ENCODE measurements around the gene AIFM3.

Gene AIFM3

GRCh38 chr22:20980523-20980922 is 13.5 kb downstream of the AIFM3 start:
- Histone ChIP-seq H3K4me1 (ENCODE audit: control insufficient read depth, insufficient read depth, low read length) (peaks cover 30% of the 10 kb centered on the region), H3K9me3 (ENCODE audit: control insufficient read depth, low read length) (peaks cover 10% of the 10 kb centered on the region), H3K4me3 (ENCODE audit: low read length) (no peak overlapping the region), H3K36me3 (ENCODE audit: control insufficient read depth, insufficient read depth, low read length, severe bottlenecking) (peaks cover 4% of the 10 kb centered on the region), H3K27me3 (replicated peaks; ENCODE audit: control insufficient read depth, insufficient read depth, low read length) (peaks cover 10% of the 10 kb centered on the region), H3K9ac (ENCODE audit: low read length) (no peak overlapping the region)
- DNase-seq (ENCODE audit: low read depth) = no peak

GRCh38 chr22:20980938-20981722 is 14.1 kb downstream of the AIFM3 start:
- Histone ChIP-seq H3K9ac (ENCODE audit: low read length) (peak overlapping the region; percentile 97), H3K4me3 (ENCODE audit: low read length) (peak overlapping the region; percentile 98), H3K4me1 (ENCODE audit: control insufficient read depth, insufficient read depth, low read length) (peaks cover 30% of the 10 kb centered on the region), H3K9me3 (ENCODE audit: control insufficient read depth, low read length) (peaks cover 10% of the 10 kb centered on the region), H3K27me3 (replicated peaks; ENCODE audit: control insufficient read depth, insufficient read depth, low read length) (peaks cover 4% of the 10 kb centered on the region), H3K36me3 (ENCODE audit: control insufficient read depth, insufficient read depth, low read length, severe bottlenecking) (peaks cover 10% of the 10 kb centered on the region)
- no peak for DNase-seq (ENCODE audit: low read depth)

DNA sequence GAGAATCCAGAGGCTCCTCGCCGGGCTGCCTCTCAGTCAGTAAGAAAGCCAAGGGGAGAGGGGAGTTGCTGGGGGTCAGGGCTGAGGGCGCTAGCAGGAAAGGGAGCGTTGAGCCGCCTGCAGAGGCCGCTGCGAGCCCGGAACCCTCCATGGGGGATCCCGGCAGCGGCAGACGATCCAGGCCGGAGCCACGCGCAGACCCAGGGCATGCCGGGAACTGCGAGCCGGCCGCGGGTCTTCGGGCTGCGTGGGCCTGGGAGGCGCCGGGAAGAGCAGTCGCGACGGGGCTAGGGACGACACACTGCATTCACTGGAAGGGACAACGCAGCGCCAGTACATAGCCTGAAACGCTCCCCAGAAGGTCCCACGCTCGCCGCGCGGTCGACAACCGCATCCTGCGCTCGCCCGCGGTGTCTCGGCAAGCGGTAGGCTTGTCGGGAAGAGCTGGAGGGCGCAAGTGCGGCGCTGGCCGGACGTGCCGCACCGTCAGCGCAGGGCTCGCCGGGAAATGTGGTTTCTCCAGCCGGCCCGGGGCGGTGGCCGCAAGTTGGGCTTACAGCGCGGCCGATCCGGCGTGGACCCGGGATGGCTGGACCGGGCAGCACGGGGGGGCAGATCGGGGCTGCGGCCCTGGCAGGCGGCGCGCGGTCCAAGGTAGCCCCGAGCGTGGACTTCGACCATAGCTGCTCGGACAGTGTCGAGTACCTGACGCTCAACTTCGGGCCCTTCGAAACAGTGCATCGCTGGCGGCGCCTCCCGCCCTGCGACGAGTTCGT is 14.9 kb downstream of the AIFM3 start, which contains the start of gene LZTR1:
LZTR1 (plus strand) TSS at position 511 of the 776 bp plus-strand sequence; CDS start at position 586, 75 bp downstream.
- H3K27me3 ChIP-seq (replicated peaks; ENCODE audit: control insufficient read depth, insufficient read depth, low read length) = no peaks in the 10 kb centered on the region
- peaks cover 17% of the 10 kb centered on the region for H3K36me3 ChIP-seq (ENCODE audit: control insufficient read depth, insufficient read depth, low read length, severe bottlenecking)
- peak; percentile 95 for DNase-seq (ENCODE audit: low read depth)
- peak within 1 kb of the TSS; percentile 98 for H3K4me3 ChIP-seq (ENCODE audit: low read length)
- peaks cover 30% of the 10 kb centered on the region for H3K4me1 ChIP-seq (ENCODE audit: control insufficient read depth, insufficient read depth, low read length)
- H3K9me3 ChIP-seq (ENCODE audit: control insufficient read depth, low read length) = peaks cover 10% of the 10 kb centered on the region
- H3K9ac ChIP-seq (ENCODE audit: low read length) = peak within 1 kb of the TSS; percentile 97

GRCh38 chr22:20982563-20982882 is 15.5 kb downstream of the AIFM3 start:
- Histone ChIP-seq H3K9me3 (ENCODE audit: control insufficient read depth, low read length) (peaks cover 10% of the 10 kb centered on the region), H3K9ac (ENCODE audit: low read length) (peak overlapping the region; percentile 97), H3K36me3 (ENCODE audit: control insufficient read depth, insufficient read depth, low read length, severe bottlenecking) (peaks cover 21% of the 10 kb centered on the region)

DNA sequence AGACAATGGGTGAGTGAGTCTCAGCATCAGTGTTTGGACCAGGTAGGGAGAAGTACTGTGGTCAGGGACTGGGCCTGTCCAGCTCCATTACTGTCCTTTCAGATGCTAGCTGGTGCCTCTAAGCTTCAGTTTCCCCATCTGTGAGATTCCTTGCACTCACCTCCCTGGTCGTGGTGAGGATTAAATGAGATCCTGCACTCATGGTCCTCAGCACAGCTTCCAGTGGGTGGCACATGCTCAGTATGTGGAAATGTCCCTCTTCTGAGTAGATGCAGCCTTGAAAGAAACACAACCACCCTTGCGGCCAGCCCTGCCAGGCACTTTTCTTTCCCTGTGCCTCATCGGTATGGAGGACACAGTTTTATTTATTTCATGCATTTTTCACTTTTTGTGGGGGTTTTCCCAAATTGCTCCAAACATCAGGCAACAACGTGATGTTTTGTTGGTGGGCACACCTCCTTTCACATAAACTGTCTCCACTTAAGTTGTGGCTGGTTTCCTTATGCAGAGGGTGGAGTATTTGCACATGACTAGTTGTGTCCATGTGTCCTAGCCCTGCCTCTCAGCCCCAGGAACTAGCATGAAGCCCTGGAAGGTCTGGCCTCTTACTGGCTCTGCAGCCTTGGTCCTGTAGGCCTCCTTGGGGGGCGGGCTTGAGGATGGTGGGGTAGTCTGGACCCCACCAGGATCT is 16.2 kb downstream of the AIFM3 start:
- H3K9ac ChIP-seq (ENCODE audit: low read length) = peak overlapping the region; percentile 97
- peak; percentile 32 for DNase-seq (ENCODE audit: low read depth)
- H3K4me3 ChIP-seq (ENCODE audit: low read length) = peak overlapping the region; percentile 98
- H3K4me1 ChIP-seq (ENCODE audit: control insufficient read depth, insufficient read depth, low read length) = peaks cover 30% of the 10 kb centered on the region
- no peaks in the 10 kb centered on the region for H3K27me3 ChIP-seq (replicated peaks; ENCODE audit: control insufficient read depth, insufficient read depth, low read length)
- peaks cover 28% of the 10 kb centered on the region for H3K36me3 ChIP-seq (ENCODE audit: control insufficient read depth, insufficient read depth, low read length, severe bottlenecking)
- peaks cover 9% of the 10 kb centered on the region for H3K9me3 ChIP-seq (ENCODE audit: control insufficient read depth, low read length)

More at GRCh38 chr22:20982563-20982882, 15.5 kb downstream of the AIFM3 start:
- H3K27me3 ChIP-seq (replicated peaks; ENCODE audit: control insufficient read depth, insufficient read depth, low read length) = no peaks in the 10 kb centered on the region
- H3K4me1 ChIP-seq (ENCODE audit: control insufficient read depth, insufficient read depth, low read length) = peaks cover 30% of the 10 kb centered on the region
- DNase-seq (ENCODE audit: low read depth) = no peak
- peak overlapping the region; percentile 98 for H3K4me3 ChIP-seq (ENCODE audit: low read length)

DNA sequence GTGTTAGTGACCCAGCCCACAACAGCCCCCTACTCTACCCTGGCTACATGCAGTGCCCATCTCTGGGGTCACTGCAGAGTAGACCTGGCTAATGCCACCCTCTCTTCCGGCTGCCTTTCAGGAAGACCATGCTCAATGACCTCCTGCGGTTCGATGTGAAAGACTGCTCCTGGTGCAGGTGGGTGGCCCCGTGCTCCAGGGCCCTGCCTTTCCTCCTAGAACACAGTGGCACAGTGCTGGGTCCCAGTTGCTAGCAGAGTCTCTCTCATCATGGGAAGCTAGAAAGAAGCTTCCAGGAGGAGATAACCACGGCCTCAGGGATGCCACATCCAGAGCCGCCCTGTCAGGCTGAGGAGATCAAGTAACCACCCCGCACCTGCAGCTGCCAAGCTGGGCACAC is 18.7 kb downstream of the AIFM3 start:
- Histone ChIP-seq H3K9ac (ENCODE audit: low read length) (no peak overlapping the region), H3K36me3 (ENCODE audit: control insufficient read depth, insufficient read depth, low read length, severe bottlenecking) (peaks cover 42% of the 10 kb centered on the region), H3K9me3 (ENCODE audit: control insufficient read depth, low read length) (no peaks in the 10 kb centered on the region), H3K4me3 (ENCODE audit: low read length) (no peak overlapping the region), H3K4me1 (ENCODE audit: control insufficient read depth, insufficient read depth, low read length) (peaks cover 21% of the 10 kb centered on the region), H3K27me3 (replicated peaks; ENCODE audit: control insufficient read depth, insufficient read depth, low read length) (no peaks in the 10 kb centered on the region)
- no peak for DNase-seq (ENCODE audit: low read depth)

GRCh38 chr22:20986365-20986764 is 19.3 kb downstream of the AIFM3 start:
- H3K27me3 ChIP-seq (replicated peaks; ENCODE audit: control insufficient read depth, insufficient read depth, low read length) = no peaks in the 10 kb centered on the region
- peaks cover 49% of the 10 kb centered on the region for H3K36me3 ChIP-seq (ENCODE audit: control insufficient read depth, insufficient read depth, low read length, severe bottlenecking)
- H3K4me3 ChIP-seq (ENCODE audit: low read length) = no peak overlapping the region
- H3K4me1 ChIP-seq (ENCODE audit: control insufficient read depth, insufficient read depth, low read length) = peaks cover 16% of the 10 kb centered on the region
- H3K9ac ChIP-seq (ENCODE audit: low read length) = no peak overlapping the region
- DNase-seq (ENCODE audit: low read depth) = no peak
- H3K9me3 ChIP-seq (ENCODE audit: control insufficient read depth, low read length) = no peaks in the 10 kb centered on the region

GRCh38 chr22:20987375-20987774 is 20.3 kb downstream of the AIFM3 start:
- H3K36me3 ChIP-seq (ENCODE audit: control insufficient read depth, insufficient read depth, low read length, severe bottlenecking) = peaks cover 59% of the 10 kb centered on the region

DNA sequence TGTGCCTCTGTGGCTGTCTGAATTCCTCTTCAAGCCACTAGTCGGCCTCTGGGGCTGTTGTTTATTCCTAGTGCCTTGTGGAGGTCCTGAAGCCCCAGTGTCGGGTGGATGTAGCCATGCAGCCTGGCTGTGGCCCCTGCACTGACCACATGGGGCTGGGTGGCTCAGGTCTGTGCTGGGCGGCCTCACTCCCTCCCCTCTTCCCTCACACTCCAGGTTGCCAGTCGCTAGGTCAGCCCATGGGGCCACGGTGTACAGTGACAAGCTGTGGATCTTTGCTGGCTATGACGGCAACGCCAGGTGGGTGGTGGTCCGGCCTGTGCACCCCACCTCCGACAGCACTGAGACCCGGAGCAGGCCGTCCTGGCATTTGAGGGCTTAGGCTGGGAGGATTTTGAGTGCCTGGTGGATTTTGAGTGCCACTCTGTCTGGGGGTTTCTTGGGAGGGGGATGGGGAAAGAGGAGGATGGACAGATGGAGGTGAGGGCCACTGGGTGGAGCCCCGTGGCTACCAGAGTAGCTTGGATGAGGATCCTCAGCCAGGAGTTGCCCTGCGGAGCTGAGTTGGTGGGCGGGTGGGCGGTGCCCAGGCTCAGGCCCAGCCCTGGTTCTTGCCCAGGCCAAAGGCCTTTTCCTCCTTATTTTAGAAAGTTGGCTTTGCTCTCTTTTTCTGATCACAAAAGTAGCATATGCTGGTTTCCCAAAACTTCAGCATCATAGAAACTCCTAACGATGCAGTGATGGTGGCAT is 21.7 kb downstream of the AIFM3 start:
- no peak overlapping the region for H3K4me3 ChIP-seq (ENCODE audit: low read length)

More at GRCh38 chr22:20987375-20987774, 20.3 kb downstream of the AIFM3 start:
- H3K4me3 ChIP-seq (ENCODE audit: low read length) = no peak overlapping the region
- DNase-seq (ENCODE audit: low read depth) = no peak
- peaks cover 13% of the 10 kb centered on the region for H3K4me1 ChIP-seq (ENCODE audit: control insufficient read depth, insufficient read depth, low read length)
- no peak overlapping the region for H3K9ac ChIP-seq (ENCODE audit: low read length)
- H3K27me3 ChIP-seq (replicated peaks; ENCODE audit: control insufficient read depth, insufficient read depth, low read length) = no peaks in the 10 kb centered on the region
- H3K9me3 ChIP-seq (ENCODE audit: control insufficient read depth, low read length) = no peaks in the 10 kb centered on the region

DNA sequence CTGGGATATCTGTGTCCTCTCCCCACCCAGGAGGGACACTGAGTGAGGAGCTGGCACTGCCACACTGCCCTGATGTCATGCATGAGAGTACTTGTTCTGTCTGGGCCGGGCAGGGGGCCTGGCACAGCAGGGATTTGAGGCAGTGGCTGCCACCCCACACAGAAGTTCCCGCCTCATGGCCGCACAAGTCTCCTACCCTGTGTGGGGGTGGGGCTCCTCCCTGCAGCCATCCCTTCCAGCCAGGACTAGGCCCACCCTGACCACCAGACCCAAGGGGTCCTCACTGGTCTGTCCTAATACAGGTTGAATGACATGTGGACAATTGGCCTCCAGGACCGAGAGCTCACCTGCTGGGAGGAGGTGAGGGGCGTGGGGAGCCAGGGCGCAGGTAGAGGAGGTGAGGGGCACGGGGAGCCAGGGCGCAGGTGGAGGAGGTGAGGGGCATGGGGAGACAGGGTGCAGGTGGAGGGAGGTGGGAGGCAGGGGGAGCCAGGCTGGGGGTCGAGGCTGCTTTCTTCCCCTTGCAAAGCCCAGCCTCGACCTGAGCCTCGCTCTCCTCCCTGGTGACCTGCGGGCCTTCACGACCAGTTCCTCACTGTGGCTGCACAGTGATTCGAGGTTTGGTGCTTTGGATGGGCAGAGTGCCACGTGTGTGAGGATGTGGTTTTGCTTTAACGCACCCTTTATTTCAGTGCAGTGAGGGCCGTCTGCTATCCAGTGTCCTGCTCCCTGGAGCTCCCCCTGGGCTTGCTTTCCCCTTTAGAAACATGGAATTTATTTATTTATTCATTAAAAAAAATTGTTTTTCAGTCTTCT is 22.5 kb downstream of the AIFM3 start:
- Histone ChIP-seq H3K9me3 (ENCODE audit: control insufficient read depth, low read length) (no peaks in the 10 kb centered on the region), H3K36me3 (ENCODE audit: control insufficient read depth, insufficient read depth, low read length, severe bottlenecking) (peaks cover 74% of the 10 kb centered on the region)
- DNase-seq (ENCODE audit: low read depth) = no peak

More for the DNA sequence above, 21.7 kb downstream of the AIFM3 start:
- no peak for DNase-seq (ENCODE audit: low read depth)
- no peaks in the 10 kb centered on the region for H3K9me3 ChIP-seq (ENCODE audit: control insufficient read depth, low read length)
- no peaks in the 10 kb centered on the region for H3K27me3 ChIP-seq (replicated peaks; ENCODE audit: control insufficient read depth, insufficient read depth, low read length)
- H3K4me1 ChIP-seq (ENCODE audit: control insufficient read depth, insufficient read depth, low read length) = peaks cover under 1% of the 10 kb centered on the region
- no peak overlapping the region for H3K9ac ChIP-seq (ENCODE audit: low read length)
- H3K36me3 ChIP-seq (ENCODE audit: control insufficient read depth, insufficient read depth, low read length, severe bottlenecking) = peaks cover 71% of the 10 kb centered on the region

More for the DNA sequence above, 22.5 kb downstream of the AIFM3 start:
- no peak overlapping the region for H3K4me3 ChIP-seq (ENCODE audit: low read length)
- H3K27me3 ChIP-seq (replicated peaks; ENCODE audit: control insufficient read depth, insufficient read depth, low read length) = no peaks in the 10 kb centered on the region
- no peaks in the 10 kb centered on the region for H3K4me1 ChIP-seq (ENCODE audit: control insufficient read depth, insufficient read depth, low read length)
- no peak overlapping the region for H3K9ac ChIP-seq (ENCODE audit: low read length)
